HG02938 (cell line): Measurements from ENCODE around the gene ZNF467.

Experiments
- ATAC-seq: cut with Tn5 transposase; IDR thresholded peaks from one replicate; pipeline ENCODE4 v1.9.1; 2021; ENCODE audit warnings: mild to moderate bottlenecking, moderate library complexity; ENCODE audit not compliant: unreplicated experiment

ZNF467 gene

DNA sequence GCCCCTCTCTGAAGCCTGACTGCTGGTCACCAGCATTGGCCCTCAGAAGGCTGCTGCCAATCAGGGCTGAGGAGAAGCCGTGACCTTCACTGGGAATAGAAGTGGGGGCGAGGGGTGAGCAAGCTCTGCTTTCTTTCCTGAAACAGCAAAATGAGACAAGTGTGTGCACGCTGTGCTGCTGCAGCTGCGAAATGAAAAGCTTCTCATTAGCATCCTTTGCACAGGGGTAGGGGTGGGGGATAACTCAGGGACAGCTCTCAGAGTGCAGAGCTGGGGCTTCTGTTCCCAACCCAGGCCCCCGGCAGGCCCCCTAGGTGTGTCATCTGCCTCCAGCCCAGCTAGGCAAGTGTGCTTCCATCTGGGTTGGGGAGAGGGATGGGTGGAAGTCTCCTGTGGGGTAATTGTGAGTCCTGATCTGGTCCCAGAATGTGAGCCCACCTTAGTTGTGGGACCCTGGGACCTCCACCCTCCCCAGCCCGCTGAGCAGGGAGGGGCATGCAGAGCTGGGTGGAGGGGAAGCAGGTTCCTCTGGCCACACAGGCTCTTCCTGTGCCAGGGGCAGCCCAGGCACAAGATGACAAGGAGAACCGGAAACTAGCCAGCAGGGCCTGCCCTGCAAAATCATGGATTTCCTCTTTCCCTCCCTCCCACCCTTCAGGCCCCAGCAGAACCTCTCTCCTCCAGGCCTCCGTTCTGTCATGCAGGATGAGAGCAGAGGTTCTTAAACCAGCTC, 22.2 kb downstream of the ZNF467 start:
- no peak for ATAC-seq

DNA sequence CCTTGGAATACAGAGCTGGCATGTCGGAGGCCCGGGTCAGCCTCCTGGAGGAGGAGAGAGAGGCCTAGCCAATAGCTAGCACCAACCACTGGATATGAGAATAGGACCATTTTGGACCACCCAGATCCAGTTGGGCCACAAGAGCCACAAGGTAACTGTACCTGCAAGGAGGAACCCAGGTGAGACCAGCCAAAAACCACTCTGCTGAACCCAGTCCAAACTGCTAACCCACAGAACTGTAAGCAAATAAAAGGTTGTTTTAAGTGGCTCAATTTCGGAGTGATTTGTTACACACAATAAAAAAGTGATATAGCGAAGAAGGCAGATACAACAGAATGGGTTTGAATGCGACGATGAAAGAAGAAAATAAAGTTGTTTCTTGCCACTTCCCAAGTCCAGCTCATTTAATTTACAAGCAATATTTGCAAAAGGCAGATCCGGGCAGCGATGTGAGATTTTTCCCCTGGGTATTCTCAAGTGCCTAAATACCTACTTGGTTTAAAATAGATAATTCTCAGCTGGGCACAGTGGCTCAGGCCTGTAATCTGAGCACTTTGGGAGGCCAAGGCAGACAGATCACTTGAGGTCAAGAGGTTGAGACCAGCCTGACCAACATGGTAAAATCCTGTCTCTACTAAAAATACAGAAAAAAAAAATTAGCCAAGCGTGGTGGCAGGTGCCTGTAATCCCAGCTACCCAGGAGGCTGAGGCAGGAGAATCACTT, 23.1 kb downstream of the ZNF467 start:
- no peak for ATAC-seq

DNA sequence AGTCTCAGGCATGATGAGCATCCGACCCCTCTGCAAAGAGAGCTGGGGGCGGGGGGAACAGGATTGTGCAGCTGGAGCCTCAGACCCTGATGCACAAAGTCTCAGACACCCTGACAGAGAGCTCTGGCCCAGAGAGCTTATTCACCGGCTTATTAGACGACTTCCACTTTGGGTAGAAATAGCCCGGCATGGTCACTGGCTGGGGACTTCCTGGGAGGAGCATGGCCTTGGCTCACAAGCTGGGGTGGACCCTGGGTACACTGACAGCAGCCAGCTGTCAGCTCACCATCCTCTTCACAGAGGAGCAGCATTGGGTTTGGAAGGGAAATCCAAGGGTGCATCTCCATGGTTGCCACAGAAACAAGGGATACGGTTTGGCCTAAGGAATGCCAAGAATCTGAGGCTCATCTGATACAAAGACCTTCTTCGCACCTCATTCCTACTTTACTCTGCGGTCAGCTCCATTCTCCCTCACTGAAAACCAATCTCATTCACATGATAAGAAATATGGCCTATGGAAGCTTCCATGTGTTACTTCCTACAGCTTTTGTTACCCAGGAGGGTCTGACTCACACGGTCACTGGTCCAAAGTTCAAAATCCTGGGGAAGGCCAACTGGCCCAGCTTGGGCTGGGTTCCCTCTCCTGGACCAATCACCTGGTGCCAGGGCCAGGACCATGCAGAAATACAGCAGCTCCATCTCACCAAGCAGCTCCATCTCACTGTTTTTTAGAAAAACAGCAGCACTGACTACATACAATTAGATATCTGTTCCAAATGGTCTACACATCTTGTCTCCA, 25.1 kb downstream of the ZNF467 start:
- no peak for ATAC-seq

DNA sequence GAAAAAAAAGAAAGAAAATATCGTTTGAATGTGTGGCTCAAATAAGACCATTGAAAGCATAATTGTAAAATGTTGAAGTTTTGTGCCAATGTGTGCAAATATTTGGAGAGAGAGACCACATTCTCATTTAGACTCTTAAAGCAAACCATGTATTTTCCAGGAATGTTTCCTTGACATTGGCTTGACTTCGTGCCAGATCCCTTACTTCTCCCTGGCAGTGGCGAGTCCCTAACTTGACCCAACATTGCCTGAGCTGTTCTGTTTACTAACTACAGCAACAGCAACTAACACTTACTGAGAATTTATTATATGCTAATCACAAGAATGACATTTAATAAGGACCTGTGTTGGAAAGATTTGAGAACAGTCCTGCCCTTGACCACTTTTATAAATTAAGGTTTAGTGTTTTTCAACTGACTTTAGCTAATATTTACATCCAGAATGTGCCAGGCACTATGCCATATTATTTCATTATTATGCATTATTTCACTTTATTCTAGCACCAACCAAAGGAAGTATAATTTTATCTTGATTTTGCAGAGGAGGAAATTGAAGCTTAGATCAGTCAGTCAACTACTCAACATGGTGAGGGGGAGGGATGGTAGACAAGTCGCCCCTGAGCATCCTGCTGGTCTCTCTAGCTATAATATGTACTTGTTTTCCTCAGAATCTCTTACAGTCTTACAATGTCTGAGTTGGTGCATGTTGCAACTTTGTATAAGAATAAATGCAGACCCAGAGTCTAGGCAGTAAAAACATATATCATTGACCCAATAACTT, 29.7 kb downstream of the ZNF467 start:
- ATAC-seq = no peak

DNA sequence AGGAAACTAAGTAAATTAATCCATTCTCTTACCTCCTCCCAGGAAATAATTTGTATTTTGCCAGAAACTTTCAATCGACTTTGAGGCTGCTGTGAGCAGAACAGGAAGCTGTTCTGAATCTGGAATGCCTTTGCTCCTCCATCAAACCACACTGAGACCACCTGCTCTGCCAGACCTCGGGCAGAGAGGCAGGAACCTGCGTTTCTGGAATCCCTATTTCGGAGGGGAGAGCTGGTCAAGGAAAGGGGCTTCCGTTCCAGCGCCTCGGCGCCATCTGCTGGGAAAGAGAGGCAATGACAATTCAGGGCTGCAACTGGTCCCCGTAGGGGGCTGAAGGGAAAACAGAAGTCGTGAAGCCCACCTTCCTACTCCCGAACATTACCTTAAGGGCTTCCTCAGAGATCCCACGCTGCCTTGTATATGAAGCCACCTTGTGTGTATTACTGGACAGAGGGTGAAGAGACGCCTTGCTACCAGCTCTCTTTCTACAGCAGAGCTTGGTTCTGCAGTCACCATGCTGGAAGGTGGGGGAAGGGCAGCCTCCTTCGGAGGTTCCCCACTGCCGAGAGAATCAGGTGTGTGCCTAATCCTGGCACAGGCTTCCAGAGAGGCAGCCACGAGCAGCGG, 31.2 kb downstream of the ZNF467 start:
- peak; percentile 79 for ATAC-seq

DNA sequence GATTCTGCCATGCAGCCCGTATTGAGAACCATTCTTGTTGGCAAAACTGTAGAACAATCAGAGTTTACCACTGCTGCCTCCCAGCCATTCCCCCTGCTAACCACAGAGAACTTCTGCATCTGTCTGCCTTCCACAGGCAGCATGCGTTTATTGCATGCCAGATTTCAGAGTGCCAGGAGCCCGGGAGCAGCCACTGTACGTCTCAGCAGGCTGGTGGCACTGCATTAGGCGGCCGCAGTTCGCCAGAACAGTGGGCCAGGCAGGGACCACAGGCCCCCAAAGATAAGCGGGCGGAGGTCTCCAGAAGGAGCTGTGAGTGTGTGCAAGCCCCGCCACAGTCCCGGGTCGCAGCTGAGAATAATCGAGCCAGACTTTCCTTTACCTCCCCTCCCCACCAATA, 31.8 kb downstream of the ZNF467 start:
- no peak for ATAC-seq

DNA sequence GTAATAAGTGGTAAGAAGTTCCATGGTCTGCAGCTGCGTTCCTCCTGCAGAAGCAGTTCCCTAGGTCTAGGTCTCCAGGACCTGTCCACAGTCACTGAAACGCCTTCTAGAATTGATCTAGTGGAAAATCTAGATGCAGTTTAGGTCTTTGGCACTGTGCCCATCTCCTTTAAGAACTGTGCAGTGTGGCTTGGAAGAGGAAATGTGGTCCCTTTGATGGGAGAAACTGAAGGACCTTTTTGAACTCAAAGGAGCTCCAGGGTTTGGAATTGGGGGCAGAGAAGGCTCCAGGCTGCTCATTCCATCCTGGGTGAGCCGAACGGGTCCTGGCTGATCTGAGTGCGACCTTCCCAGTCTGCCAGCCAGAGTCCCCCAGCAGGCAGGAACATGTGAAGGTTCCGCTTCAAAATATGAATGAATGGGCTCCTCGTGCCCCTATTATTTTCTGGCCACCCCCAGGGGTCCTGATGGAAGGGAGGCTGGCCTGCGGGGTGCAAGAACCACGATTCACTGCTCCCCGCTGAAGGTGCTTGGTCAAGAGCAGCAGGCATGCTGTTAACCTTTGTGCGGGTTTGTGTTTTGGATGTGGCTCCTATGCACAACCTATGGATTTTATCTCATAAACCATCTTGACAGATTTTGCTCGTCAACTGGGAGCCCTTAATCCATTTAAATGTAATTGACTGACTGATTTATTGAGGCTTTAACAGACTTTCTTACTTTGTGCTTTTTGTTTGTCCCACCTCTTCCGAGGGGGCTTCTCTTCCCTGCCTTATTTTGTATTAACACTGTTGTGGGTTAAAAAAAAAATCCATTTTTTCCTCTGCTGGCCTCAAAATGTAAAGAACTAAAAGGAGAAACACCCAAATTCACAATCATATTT, 36.7 kb downstream of the ZNF467 start:
- ATAC-seq = no peak

DNA sequence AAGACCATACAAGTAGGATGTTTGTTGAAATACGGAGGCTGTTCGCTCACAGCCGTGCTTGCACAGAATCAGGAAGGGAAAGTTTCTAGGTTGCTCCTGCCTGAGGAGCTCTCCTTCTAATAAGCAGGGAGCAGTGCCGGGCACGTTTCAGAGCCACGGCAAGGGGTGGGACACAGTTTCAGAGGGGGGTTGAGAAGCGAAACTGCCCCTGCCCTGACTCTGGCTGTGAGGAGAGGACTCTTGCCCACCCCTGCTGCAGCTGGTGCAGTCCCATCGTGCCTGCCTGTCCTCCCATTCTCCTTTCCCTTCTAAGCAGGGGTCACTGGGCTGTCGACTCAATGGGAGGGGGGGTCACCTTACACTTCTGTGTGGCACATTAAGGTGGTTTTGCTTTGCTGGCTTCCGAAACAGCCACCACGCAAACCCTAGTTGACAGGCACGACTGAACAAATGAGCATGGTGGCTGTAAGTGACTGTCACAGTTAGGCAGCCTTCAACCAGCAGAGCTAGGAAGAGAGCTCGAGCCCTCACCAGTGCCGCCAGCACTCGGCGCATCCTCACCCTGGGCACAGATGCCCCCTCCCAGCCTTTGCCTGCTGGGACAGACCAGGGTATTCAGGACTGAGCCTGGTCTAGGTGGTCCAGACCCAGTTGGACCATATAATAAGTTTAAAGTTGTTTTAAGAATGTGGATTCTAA, 37.5 kb downstream of the ZNF467 start:
- ATAC-seq = no peak

DNA sequence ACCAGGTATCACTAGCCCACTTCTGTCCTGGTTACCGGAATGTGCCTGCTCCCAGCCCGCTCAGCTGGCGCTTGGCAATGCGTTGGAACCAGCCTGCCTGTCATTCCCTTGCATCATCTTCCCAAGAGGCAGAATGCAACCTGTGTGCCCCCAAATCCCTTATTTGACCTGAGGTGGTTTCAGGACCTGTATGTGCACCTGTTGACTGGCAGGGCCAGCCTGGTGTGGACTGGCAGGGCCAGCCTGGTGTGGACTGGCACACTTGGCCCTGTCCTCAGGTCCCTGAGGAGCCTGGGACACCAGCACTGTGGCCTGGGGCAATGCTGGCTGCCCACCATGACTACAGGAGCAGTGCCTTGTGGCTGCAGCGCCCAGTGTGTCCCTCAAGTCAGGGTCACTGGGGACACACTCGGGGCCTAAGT, 38.2 kb downstream of the ZNF467 start:
- ATAC-seq = no peak

DNA sequence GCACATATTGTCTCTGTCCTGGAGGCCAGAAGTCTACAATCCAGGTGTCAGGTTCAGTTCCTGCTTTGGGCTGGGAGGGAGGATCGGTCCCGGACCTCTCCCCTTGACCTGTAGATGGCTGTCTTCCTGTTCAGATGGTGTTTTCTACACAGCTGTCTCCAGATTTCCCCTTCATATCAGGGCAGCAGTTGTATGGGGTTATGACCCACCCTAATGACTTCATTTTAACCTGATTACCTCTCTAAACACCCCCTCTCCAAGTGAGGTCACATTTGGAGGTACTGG, 38.7 kb downstream of the ZNF467 start:
- no peak for ATAC-seq

DNA sequence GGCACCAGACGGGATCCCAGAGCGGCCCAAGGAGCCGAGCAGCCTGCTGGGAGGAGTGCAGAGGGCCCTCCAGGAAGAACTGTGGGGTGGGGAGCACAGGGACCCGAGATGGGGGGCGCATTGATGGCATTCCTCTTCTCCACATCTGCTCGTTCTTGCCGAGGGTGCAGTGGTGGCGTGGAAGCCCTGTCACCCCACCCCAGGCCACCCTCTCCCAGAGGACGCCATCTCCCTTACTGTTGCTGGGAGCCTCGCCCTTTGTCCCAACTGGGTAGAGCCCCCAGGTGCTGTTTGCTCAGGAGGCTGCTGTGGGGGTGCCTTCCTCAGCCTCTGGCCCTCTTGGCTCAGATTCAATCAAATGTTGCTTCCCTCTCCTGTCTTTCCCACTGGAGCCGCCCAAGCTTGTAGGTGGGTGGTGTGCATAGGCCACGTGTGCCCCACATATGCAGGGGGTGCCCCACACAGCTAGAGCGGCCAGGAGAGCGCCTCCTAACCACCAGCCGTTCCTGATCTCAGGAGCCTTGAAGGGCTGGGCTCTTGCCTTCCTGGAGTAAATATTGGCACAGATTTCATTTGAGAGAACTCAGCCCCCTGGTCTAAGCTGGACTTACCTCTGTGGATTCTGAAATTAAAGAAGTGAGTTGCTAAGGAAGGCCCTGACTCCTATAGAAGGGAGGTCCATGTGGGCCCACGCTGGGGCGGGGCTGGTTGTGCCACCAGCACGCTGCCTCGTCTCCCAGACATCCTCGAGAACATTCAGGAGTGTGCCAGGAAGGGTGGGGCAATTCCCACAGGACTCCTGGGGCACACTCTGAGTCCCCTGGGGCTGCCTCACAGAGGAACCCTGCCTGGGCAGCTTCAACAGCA, 39.2 kb downstream of the ZNF467 start:
- no peak for ATAC-seq

DNA sequence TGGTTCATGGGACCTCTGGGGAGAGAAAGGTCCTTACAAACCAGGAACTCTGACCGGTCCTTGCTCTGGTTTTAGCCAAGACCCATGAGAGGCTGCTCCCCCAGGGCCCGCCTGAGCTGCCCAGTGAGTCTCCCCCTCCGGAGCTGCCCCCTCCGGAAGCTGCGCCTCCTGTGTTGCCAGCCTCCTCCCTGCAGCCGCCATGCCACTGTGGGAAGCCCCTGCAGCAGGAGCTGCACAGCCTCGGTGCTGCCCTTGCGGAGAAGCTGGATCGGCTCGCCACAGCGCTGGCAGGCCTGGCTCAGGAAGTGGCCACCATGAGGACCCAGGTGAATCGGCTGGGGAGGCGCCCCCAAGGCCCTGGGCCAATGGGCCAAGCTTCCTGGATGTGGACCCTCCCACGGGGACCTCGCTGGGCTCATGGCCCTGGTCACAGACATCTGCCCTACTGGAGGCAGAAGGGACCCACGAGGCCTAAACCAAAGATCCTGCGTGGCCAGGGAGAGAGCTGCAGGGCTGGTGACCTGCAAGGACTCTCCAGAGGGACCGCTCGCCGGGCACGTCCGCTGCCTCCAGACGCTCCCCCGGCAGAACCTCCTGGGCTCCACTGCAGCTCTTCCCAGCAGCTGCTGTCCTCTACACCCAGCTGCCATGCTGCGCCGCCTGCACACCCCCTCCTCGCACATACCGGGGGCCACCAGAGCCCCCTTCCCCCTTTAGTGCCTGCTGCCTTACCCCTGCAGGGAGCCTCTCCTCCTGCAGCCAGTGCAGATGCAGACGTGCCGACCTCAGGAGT, 40.1 kb downstream of the ZNF467 start:
- no peak for ATAC-seq

DNA sequence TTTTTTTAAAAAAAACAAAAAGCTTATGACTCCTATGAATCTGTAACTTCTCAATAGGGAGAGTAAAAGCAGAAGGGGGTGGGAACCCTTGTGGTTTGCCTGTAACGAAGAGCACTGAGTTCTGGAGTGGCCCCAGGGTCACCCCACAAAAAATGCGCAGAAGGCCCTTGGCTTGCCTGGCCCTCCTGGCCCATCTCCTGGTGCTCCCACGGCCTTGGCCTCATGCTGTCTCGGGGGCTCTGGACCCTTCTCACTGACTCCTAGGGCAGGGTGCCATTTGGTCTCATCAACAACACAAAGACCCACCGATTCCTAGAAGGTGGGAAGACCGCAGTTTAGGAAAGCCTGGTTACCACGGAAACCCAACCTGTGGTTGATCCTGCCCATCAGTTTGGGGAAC, 40.8 kb downstream of the ZNF467 start:
- no peak for ATAC-seq

DNA sequence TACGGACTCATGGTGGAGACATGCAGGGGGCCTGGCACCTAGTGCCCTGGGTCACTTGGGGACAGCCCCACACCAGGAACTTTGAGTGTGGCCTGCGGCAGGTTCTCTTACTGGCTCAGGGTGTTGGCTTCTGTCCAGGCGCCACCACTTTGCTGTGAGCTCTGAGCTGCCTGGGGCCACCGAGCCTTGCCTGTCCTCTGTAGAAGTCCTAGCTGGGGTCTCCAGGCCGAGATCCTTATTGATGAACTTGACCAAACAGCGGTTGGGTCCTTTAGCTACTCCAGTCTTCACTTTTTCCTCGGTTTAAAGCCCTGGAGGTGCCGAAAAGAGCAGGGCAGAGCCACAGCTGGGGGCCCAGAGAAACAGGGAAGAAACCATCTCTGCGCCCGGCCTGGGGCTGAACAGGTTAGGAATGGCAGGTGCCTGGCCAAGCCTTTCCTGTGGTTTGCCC, 41.3 kb downstream of the ZNF467 start:
- ATAC-seq = no peak

DNA sequence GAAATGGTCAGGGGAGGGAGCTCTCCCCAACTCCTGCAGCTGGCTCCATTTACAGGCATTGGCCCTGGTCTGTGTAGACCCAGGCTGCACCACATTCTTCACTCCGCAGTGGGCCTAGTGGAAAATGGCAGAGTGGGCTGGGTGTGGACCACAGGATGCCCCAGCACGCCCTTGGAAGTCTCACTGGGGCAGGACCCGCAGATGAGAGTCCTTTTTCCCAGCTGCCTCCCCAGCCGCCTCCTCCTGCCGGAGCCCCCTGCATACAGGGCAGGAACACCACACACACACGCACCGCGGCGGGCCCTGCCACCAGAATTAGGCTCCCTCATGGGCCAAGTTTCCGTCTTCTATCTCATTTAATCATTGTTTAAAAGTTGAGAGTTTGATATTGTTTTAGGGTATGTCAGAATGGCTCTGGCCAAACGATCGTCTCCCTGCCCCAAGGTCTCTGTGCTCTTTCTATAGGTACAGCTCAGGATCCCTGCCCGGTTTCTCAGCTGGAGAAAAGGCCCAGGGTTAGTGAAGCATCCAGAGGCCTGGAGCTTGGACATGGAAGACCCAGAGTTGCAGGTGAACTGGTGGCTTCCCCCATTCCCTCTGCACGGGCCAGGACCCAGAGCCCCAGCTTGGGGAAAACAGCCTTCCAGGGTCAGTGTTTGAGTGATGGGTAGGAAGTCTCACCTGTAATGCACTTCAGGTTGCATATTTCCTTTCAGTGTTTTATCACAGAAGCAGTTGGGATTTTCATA, 42.0 kb downstream of the ZNF467 start:
- ATAC-seq = no peak

DNA sequence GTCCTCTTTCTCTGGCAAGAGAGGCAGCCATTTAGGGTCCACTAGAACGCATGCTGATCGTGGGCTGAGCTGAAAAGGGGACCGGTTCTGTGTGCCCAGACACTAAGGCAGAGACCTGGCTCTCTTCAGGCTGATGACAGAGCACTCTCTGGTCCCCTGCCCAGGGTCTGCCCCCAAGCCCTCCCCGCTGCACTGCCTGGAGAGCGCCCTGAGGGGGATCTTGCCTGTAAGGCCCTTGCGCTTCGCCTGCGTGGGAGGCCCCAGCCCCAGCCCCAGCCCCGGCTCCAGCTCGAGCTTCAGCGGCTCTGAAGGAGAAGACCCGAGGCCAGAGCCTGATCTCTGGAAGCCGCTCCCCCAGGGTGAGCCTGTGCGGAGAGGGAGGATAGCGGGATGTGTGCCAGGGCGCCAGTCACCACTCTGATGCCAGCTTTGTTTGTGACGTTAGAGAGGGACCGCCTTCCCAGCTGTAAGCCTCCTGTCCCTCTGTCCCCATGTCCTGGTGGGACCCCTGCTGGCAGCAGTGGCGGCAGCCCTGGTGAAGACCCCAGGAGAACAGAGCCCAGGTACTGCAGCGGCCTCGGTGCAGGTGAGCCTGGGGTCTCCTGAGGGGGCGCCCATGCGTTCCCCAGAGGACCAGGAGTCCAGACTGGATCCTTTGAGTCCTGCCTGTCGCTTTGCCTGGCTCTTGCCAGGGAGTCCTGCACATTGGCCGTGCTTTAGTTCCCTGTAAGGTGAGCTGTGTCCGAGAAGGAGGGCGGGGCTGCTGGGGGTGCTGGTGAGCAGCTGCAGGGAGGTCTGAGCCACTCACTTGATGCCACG, 43.2 kb downstream of the ZNF467 start:
- ATAC-seq = no peak
